Measurements from ENCODE around the gene PITRM1. TPM values are rescaled to one million over a fixed set of nuclear protein-coding genes. Genes with fewer than 3 reads are reported as not detected.

The PITRM1 gene
- total RNA-seq, 1 experiment from 2014 or later, result 41.7 TPM

DNA sequence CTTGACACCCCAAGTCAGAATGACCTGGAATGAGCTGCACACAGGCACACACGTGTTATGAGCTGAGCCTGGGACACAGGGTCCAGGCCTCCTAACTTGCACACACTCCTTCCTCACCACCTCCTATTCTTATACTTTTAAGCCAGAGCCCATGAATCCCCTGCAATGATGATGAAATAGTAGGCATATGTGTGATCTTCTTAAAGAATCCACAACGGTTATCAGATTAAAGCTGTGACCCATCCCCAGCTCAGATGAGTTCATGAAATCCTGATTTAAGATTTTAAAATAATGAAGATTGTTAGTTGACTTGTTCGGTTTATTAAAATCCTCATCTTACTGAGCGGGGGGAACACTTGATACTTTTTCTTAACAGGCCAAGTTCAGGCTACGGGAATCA is 38.6 kb downstream of the PITRM1 start:
- no peak for DNase-seq (ENCODE audit: low read depth, low spot score)
- in situ Hi-C loops (cut with HindIII; ENCODE audit: low pct_unique_long_range_greater_than_20kb, low sequenced_read_pairs), result no loop called here

DNA sequence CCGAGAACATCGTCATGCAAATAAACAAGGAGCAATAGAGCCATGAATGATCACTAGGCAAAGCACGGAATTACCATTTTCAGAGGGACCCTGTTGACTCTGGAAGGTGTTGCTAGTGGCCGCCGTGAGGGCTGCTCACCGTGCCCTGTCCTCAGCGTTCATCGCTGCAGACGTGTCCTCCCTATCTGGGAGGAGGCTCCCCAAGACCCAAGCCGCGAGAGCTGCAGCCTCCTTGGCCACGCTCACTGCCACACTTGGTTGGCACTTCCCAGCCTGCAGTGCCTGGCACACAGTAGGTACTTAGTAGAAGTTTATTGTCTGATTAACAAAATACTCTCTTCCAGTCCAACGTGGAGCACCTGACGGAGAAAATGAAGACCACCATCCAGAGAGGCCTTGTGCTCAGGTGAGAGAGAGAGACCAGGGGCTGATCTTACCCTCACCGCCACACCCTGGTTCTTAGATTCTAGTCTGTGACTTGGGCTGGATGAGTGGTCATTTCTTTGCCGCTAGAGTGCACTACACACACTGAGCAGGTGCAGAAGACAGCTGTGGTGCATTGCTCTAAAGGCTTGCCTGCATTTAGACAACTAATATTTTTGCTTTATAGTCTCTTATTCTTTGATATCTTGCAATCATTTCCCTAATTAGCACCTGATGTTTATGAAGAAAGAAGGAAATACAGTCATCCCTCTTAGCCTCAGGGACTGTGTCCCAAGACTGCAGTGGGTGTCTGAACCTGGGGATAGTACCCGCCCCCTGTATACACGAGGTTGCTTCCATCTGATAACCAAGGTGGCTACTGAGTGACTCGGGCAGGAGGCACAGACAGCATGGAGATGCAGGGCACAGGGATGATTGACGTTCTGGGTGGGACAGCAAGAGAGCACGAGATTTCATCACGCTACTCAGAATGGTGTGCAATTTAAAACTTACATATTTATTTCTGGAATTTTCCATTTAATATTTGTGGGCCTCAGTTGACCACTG is 40.3 kb downstream of the PITRM1 start:
- no peak for DNase-seq (ENCODE audit: low read depth, low spot score)
- in situ Hi-C loops (cut with HindIII; ENCODE audit: low pct_unique_long_range_greater_than_20kb, low sequenced_read_pairs), result no loop called here

DNA sequence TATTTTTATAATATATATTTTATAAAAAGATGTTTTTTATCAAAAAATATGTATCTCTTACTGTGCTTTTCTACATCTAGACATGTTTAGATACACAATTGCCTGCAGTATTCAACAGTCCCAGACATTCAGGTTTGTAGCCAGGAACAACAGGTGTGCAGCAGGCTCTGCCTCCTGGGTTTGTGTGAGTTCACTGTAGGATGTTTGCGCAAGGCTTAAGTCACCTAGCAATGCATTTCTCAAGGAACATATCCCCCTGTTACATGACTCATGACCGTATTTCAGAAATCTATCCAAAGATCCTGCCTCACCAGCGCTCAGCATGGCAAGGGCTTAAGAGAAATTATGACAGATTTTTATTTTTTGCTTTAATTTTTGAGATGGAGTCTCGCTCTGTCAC is 41.5 kb downstream of the PITRM1 start:
- DNase-seq (ENCODE audit: low read depth, low spot score), result no peak
- in situ Hi-C loops (cut with HindIII; ENCODE audit: low pct_unique_long_range_greater_than_20kb, low sequenced_read_pairs), result no loop called here

DNA sequence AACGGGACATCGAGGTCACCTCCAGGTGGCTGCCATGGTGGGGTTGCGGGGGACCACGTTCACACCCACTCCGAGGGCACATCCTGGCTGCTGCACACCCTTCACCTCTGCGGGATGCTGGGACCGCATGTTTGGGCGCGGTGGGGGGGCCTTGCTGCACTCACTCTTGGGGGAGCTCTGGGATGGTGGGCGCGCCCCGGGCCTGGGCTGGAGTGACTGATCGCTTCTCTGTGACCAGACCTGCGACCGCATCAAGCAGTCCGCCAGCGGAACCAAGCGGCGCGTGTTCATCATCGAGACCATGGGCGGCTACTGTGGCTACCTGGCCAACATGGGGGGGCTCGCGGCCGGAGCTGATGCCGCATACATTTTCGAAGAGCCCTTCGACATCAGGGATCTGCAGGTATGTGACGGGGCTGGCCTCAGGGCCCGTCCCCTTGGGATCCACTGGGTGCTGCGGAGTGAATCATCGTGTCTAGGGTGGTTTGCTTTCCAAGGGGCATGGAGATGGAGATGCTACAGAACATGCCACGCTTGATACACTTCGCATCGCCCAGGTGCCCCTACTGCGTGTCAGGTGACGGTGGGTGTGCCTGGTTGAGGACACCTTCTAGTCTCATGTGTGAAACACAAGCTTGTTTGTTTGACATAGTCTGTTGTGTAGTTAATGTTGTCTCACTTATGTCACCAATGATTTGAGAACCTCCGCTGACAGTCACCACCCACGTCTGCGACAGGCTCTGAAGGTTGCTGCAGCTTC is 42.8 kb downstream of the PITRM1 start:
- in situ Hi-C loops (cut with HindIII; ENCODE audit: low pct_unique_long_range_greater_than_20kb, low sequenced_read_pairs), result no loop called here
- no peak for DNase-seq (ENCODE audit: low read depth, low spot score)

DNA sequence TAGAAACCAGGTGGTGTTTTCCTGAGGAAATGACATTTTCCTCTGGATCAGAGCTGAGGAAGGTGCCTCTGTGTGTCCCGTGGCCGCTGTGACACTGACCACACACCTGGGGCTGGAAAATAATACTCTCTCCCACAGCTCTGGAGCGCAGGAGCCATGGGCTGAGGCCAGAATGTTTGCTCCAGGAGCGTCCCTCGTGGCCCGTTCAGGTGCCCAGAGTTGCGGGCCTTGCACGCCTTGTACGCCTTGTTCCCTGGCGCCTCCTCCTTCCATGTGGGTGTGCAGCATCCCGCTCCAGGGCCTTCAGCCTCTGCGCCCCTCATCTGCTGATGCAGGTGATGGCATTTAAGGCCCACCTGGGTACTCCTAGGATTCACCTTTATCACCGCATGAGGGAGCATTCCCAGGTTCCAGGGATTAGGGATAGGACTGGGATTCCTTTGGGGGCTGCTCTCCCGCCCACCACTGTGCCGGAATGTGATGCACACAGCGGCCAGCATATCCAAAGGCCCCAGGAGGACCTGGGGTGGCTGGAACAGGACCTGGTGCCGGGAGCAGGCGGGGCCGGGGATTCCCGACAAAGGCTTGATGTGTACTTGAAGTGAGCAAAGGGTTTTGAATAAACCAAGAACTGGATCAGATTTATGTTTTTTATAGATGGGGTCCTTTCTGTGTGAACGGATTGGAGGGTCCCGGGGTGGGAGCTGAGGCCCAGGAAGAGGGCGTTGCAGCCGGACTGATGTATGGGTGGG is 44.0 kb downstream of the PITRM1 start:
- in situ Hi-C loops (cut with HindIII; ENCODE audit: low pct_unique_long_range_greater_than_20kb, low sequenced_read_pairs), result no loop called here
- DNase-seq (ENCODE audit: low read depth, low spot score), result no peak

DNA sequence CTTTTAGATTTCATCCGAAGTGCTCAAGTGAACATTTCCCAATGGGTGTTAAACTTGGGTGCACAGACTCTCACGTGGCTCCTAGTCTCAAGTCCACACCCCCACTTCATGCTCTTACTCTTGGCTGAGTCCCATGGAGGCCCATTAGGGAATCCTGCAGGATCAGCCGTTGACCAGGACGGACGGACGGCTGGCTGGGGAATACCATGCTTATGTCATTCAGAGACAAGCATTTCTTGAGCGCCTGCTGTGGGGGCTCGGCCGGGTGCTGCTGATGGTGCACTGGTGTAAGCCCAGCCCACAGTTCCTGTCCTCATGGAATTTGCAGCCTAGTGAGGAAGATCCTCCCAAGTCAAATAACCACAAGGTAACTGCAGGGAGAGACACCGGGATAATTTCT is 44.7 kb downstream of the PITRM1 start:
- in situ Hi-C loops (cut with HindIII; ENCODE audit: low pct_unique_long_range_greater_than_20kb, low sequenced_read_pairs), result no loop called here

DNA sequence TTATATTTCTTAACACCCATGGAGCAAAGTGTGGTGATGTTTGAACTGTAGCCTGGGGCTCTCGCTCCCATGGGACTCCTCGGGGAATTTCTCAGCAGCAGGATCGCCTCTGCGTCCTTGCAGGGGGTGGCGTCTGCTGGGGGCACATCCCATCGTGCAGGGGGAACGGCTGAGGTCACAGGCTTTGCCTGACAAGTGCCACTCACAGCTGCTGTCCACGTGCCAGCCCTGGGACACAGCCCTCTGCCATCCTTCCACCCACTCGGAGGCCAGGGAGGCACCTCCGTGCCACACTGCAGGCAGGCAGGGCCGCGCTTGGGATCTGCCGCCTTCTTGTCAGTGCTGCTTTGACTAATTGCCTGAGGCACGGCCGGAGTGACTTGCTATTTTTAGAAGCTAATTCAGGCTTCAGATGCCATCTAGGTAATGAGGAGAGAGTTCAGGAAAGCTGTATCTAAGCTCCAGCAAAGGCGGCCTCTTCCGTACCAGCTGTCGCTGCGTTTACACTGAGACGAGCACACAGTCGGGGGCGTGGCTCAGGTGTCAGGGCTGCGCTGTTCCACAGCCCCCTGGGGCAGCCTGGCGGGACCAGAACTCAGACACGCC is 45.7 kb downstream of the PITRM1 start:
- no peak for DNase-seq (ENCODE audit: low read depth, low spot score)
- in situ Hi-C loops (cut with HindIII; ENCODE audit: low pct_unique_long_range_greater_than_20kb, low sequenced_read_pairs), result no loop called here

More for the DNA sequence above, 44.7 kb downstream of the PITRM1 start:
- no peak for DNase-seq (ENCODE audit: low read depth, low spot score)

DNA sequence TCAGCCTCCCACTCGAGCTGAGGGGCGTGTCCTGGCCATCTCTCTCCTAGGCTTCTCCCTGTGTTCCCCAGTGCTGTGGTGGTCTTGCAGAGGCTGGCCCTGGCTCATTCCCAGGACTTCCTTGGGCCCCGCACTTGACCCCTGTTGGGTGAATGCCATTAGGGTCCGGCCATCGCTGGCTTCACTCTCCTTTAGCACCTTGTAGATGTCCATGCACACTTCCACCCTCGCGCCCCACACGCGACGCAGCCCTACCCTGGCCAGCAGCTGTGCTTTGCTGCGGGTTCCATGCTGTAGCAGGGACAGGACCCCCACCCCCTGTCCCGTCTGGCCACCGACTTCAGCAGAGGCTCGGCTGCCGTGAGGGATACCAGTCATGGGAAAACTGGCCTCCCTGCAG is 46.3 kb downstream of the PITRM1 start:
- no peak for DNase-seq (ENCODE audit: low read depth, low spot score)
- in situ Hi-C loops (cut with HindIII; ENCODE audit: low pct_unique_long_range_greater_than_20kb, low sequenced_read_pairs), result no loop called here

DNA sequence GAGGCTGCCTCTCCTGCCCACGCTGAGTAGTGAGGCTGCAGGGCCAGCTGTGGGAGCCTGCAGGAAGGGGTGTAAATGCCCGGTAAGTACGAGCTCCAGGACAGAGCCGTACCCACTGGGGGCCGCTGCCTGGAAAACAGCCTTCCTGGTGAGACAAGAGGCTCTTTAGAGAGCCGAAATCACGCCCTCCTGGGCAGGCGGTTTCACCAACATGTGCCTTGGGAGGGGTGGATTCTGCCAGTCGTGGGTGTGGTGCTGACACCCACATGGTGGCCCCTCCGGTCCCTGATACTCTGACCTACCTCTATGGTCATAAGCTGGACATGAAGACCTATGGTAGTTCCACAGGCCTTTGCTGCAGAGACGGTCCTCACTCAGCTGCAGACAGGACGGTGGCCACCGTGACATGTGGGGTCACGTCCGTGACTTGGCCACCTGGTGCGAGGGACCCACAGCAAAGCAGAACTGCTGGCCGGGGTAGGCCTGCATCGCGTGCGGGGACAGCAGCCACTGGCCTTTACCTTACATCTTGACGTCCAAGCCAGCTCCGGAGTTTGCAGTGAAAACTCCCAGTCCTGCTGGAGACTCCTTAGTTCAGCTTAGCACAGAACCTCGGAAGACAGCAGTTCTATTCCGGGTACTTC is 46.9 kb downstream of the PITRM1 start:
- DNase-seq (ENCODE audit: low read depth, low spot score), result no peak
- in situ Hi-C loops (cut with HindIII; ENCODE audit: low pct_unique_long_range_greater_than_20kb, low sequenced_read_pairs), result no loop called here

DNA sequence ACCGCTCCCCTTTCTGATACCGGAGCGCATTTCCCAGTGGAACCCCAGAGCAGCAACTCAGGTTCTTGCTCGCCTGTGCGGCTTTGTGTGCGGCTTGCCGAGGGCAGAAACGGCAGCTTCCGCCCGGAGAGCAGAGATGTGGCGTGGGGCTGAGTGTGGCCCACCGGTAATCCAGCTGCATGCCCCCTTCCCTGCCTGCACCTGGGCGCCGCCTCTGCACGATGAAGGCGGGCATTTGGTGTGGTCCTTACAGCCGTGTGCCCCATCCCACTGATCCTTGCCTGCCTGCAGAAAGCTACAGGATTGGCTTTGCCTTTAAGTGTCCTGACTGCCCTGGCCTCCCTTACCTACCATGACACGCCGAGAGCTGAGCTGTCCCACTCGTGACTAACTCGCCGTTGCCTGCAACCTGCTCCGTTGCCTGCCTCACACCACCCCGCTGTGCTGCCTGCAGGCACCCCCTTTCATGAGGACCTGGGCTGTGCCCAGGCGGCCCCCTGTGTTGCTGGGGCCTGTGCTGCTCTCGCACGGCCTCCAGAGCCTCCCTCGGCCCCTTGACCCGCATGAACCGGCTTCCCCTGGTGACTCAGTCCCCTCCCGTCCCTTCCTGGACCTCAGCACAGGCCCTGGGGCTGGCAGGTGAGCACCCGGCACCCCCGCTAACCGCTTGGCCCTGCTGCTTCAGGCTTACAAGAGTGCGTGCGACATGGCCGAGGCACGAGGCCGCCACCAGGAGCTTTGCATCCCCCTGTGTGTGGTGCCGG is 48.0 kb downstream of the PITRM1 start:
- DNase-seq (ENCODE audit: low read depth, low spot score), result no peak
- in situ Hi-C loops (cut with HindIII; ENCODE audit: low pct_unique_long_range_greater_than_20kb, low sequenced_read_pairs), result no loop called here

DNA sequence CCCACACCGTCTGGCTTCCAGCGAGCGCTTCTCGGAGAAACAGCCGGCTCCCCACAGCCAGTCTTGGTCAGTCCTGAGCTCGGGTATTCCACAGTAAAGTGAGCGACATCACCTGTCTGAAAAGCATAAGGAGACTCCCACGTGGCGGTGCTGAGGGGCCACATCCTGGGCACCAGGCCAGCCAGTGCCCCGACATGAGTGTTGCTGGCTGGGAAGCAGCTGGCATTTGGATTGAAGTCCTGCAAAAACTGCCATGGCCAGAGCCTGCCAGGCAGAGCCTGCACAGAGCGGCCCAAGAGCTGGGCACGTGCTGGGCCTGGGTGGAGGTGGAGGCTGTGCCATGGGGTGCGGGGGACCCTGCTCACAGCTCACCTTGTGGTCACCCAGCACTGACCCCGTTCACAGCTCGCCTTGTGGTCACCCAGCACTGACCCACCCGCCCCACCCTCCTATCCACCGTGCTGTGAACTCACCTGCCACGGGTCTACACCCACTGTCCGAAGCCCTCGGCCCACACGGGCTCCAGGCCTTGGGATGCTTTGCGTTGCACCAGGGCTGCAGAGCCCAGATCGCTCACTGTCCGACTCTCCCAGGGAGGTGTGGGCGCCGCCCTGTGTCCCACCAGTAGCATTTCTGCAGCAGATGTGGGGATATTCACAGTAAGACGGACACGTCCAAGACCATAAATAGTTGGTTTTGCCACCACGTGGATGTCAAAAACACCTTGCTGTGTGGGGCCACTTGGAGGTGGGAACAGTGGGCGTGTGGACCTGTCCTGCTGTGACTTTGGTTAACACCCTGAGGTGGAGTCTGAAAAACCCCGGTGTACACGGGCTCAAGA is 48.8 kb downstream of the PITRM1 start:
- no peak for DNase-seq (ENCODE audit: low read depth, low spot score)
- in situ Hi-C loops (cut with HindIII; ENCODE audit: low pct_unique_long_range_greater_than_20kb, low sequenced_read_pairs), result no loop called here

DNA sequence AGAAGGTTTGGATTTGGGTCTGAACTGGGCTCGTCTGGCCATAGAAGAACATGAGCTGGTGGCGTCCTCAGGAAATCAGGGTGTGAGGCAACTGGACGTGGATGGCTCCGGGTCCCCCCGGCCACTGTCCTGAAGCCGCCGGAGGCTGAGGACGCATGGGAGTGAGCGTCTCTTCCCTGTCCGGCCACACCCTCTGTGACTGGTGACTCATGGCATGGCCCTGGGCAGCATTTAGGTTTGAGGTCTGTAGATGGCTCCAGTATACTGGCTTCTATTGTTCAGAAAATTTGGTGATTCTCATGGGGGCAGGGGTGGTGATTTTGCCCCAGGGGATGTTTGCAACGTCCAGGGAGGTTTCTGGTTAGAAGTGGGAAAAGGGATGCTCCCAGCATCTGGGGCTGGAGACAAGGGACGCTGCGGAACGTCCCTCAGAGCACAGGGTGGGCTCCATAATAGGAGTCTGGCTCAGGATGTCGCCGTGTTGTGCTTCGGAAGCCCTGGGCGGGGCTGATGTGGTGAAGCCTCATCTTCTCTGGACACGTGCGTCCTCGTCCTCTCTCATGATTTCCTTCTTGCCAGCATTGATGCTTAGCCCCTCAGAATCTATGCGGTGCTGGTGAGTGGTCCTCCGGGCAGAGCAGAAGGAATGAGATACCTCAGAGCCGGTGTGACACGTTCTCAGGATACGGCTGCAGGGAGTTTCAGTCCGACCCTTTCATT is 49.9 kb downstream of the PITRM1 start:
- in situ Hi-C loops (cut with HindIII; ENCODE audit: low pct_unique_long_range_greater_than_20kb, low sequenced_read_pairs), result no loop called here
- peak; percentile 58 for DNase-seq (ENCODE audit: low read depth, low spot score)

DNA sequence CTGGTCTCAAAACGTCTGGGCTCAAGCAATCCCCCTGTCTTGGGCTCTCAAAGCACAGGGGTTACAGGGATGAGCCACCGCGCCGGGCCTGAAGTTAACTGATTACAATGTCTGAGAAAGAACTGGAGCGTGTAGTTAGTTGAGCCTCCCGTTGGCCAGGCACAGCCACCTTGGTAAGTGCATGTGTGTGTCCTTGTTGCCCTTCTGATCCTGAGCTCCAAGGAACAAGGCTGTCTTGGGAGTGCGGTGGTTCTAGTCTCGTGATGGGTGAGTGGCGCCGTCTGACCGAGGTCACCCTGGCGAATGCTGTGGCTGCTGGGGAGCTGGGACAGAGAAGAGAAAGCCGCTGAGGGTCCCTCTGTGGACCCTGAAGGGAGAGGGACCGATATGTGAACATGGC is 50.5 kb downstream of the PITRM1 start:
- in situ Hi-C loops (cut with HindIII; ENCODE audit: low pct_unique_long_range_greater_than_20kb, low sequenced_read_pairs), result no loop called here
- no peak for DNase-seq (ENCODE audit: low read depth, low spot score)

DNA sequence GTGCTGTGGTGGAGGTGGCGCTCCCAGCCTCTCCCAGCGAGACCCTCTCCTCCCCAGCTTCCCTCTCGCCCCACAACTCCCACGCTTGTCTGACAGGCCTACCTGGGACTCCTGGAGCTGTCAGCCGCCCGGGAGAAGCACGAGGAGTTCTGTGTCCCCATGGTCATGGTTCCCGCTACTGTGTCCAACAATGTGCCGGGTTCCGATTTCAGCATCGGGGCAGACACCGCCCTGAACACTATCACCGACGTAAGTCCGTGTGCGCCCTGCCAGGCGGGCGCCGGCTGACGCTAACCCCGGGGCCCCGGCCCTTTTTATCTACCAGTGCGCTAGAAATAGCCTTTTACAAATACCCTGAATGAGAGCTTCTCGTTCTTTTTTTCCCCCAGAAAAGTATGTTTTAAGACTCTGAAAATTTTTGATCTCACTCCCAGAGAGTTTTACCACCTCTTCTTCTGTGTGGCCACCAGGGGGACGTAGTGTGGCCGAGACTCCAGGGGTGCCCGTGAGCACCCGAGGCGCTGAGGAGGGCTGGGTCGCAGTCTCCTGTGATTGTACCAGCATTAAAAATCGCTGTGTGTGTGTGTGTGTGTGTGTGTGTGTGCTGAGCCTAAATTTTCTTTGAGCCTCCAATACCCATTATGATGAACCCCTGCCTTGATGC is 52.7 kb downstream of the PITRM1 start:
- in situ Hi-C loops (cut with HindIII; ENCODE audit: low pct_unique_long_range_greater_than_20kb, low sequenced_read_pairs), result no loop called here
- peak; percentile 9 for DNase-seq (ENCODE audit: low read depth, low spot score)

DNA sequence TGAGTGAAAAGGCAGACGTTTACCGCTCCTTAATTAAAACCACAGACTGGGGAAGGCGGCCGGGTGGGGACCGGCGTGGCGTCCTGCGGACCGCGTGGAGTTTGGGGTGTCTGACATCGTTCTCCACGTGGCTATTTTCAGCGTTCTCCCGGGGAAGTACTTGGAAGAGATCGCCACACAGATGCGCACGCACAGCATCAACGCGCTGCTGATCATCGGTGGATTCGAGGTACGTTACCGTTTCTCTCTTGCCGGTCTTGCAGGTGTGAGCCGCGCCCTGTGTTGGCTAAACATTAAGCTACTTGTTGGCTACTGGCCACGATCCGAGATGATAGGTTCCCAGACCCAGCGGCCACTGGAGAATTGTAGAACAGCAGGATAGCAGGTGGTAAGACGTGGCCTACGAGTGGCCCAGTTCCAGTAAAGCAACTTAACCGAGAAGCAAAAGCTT is 53.9 kb downstream of the PITRM1 start:
- no peak for DNase-seq (ENCODE audit: low read depth, low spot score)
- in situ Hi-C loops (cut with HindIII; ENCODE audit: low pct_unique_long_range_greater_than_20kb, low sequenced_read_pairs), result no loop called here

Data from SK-MEL-5 (cell line).